K562 (cell line): ENCODE data around the gene ART1. TPM values are rescaled to one million over a fixed set of nuclear protein-coding genes. Genes with fewer than 3 reads are reported as not detected.

ENCODE experiments used
- CHD4 ChIP-seq: fragments of 200-600 bp; sonication (generic); IDR thresholded peaks from 3 replicates; pipeline ENCODE4 v1.6.1; 2012; ENCODE audit warnings: low read depth, mild to moderate bottlenecking, mixed read lengths, low read length, inconsistent platforms; ENCODE audit not compliant: insufficient read depth, insufficient replicate concordance, poor library complexity, severe bottlenecking
- EHMT2 ChIP-seq: fragments of 450-650 bp; IDR thresholded peaks from 2 replicates; pipeline ENCODE4 v1.6.1; 2018; ENCODE audit warnings: antibody characterized with exemption
- HMG20B ChIP-seq: fragments of 250-450 bp; sonication (Bioruptor Pico); IDR thresholded peaks from 2 replicates; pipeline ENCODE4 v1.5.0; 2021; ENCODE audit warnings: mild to moderate bottlenecking
- LEF1 ChIP-seq: fragments of 450-650 bp; IDR thresholded peaks from 2 replicates; pipeline ENCODE4 v1.6.1; 2016; ENCODE audit warnings: mild to moderate bottlenecking
- MAFK ChIP-seq: IDR thresholded peaks from 2 replicates; pipeline ENCODE4 v1.6.1; 2011; ENCODE audit warnings: low read length, improper control_type of control experiment
- PHF8 ChIP-seq: fragments of 200-600 bp; sonication (generic); IDR thresholded peaks from 2 replicates; pipeline ENCODE4 v1.6.1; 2012; ENCODE audit warnings: mixed run types, mild to moderate bottlenecking, inconsistent platforms, low read length, moderate library complexity, borderline replicate concordance
- POU5F1 ChIP-seq: fragments of 150-350 bp; IDR thresholded peaks from 2 replicates; pipeline ENCODE4 v1.6.1; 2014; ENCODE audit warnings: borderline replicate concordance, low read length, low read depth, mild to moderate bottlenecking; ENCODE audit not compliant: partially characterized antibody
- RHOXF2B ChIP-seq: fragments of 250-450 bp; sonication (Bioruptor Pico); conservative IDR thresholded peaks from 2 replicates; pipeline ENCODE4 v1.5.1; 2021
- SP2 ChIP-seq: IDR thresholded peaks from 2 replicates; pipeline ENCODE4 v1.6.1; 2011; ENCODE audit warnings: mild to moderate bottlenecking, low read depth, low read length, moderate library complexity; ENCODE audit not compliant: poor library complexity, severe bottlenecking; ENCODE audit errors: extremely low read depth
- ZNF124 ChIP-seq: sonication (generic); formaldehyde crosslinking; IDR thresholded peaks from 2 replicates; pipeline ENCODE4 v1.8.1; 2022; ENCODE audit warnings: missing genetic modification reagents
- ZNF140 ChIP-seq: fragments of 250-450 bp; sonication (Bioruptor Pico); IDR thresholded peaks from 2 replicates; pipeline ENCODE4 v1.8.0; 2021; ENCODE audit warnings: moderate library complexity, mild to moderate bottlenecking, inconsistent platforms
- ZNF316 ChIP-seq: fragments of 450-650 bp; IDR thresholded peaks from 2 replicates; pipeline ENCODE4 v1.6.1; 2016
- ZNF436 ChIP-seq: fragments of 250-450, 450-650 bp; sonication (Bioruptor Pico); formaldehyde crosslinking; IDR thresholded peaks from 2 replicates; pipeline ENCODE4 v1.7.0; 2020; ENCODE audit warnings: mild to moderate bottlenecking
- polyA plus RNA-seq, 8 experiments: library from polyadenylated mRNA; depleted of rRNA in 4 of 8; stranded (reverse) in 5 of 8; unstranded in 3 of 8; fragments of >200 nt; fragmentation: Nextera tagmentation in 2 of 8; fragmentation: Illumina TruSeq in 1 of 8; extraction: Ambion mirVana in 2 of 8; extraction: Trizol in 1 of 8; gene quantifications; 2 replicates each; pipeline versions ENCODE4 v1.2.1 to v1.2.3, GENCODE V29; 2011 to 2014; ENCODE audit warnings: inconsistent platforms in 1 of 8, missing spikeins in 1 of 8
- total RNA-seq, 7 experiments: library from RNA; depleted of rRNA in 6 of 7; stranded (reverse); fragments of >200 nt in 6 of 7; fragmentation: Illumina TruSeq in 2 of 7; extraction: Trizol in 2 of 7; gene quantifications; 2 replicates each; pipeline versions ENCODE4 v1.2.1 to v1.2.3, GENCODE V29; 2011 to 2021; ENCODE audit warnings: low replicate concordance in 1 of 7
- TF ChIP-seq, protein P1 (sequence below): fragments of 250-450 bp; sonication (Bioruptor Pico); IDR thresholded peaks from 2 replicates; pipeline ENCODE4 v1.5.1; 2021; ENCODE audit warnings: mild to moderate bottlenecking
- TF ChIP-seq, protein P2 (sequence below), 2 experiments: fragments of 450-650 bp in 1 of 2; IDR thresholded peaks; 2 replicates each; pipeline ENCODE4 v1.6.1; 2011 to 2017; ENCODE audit warnings: low read depth in 2 of 2, antibody characterized with exemption in 1 of 2, borderline replicate concordance in 1 of 2, low read length in 1 of 2, mild to moderate bottlenecking in 1 of 2, mixed read lengths in 1 of 2; ENCODE audit not compliant: control insufficient read depth in 1 of 2
- TF ChIP-seq, protein P3 (sequence below): sonication (generic); formaldehyde crosslinking; IDR thresholded peaks from 2 replicates; pipeline ENCODE4 v1.8.1; 2023; ENCODE audit warnings: mild to moderate bottlenecking, missing genetic modification reagents
- TF ChIP-seq, protein P4 (sequence below): fragments of 250-450 bp; sonication (Bioruptor Pico); IDR thresholded peaks from 2 replicates; pipeline ENCODE4 v1.8.0; 2021; ENCODE audit warnings: moderate library complexity, mild to moderate bottlenecking, inconsistent platforms

Gene ART1
- total and polyA plus RNA-seq, 9 of the 15 experiments (the other 6 are each of a cell fraction or from before 2014, with no cell fraction given): not detected

DNA sequence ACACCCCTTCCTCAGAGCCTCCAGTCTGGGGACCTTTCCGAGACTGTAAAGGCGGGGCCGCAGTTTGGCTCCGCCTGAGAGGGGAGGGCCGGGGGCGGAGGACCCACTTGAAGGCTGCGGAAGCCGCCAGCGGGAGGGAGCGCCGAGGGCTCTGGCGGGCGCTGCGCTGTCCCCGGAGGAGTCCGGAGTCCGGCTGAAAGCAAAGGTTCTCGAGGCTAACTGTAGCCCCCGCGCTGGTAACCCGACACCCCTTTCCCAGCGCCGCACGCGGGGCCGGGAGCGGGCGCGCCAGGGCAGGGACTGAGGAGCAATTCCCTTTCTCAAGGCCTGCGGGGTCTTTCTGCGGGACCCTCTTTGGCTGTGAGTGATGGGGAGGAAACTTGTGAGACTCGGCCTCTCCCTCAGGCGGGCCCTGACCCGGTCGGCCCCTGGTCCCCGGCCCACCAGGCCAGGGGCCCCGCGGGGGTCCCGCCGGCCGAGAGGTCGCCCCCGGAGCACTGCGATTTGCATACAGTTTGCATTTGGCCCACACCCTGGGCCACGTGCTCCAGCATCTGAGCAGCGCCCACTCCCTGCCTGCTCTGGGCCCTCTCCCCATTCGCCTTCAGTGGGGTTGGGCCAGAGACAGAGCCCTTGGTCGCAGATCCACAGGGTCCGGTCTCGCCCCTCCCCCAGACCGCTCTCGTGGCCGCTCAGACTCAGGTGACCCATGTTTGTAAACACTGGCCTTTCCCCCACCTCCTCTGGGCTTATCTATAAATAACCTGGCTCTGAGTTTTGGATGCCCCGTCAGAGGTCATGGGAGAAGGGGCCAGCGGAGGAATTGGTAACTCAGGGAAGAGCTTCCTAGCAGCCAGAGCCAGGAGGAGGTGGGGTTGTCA, 2.6 kb upstream of the ART1 start (continued):
- TF ChIP-seq, protein P1, sequence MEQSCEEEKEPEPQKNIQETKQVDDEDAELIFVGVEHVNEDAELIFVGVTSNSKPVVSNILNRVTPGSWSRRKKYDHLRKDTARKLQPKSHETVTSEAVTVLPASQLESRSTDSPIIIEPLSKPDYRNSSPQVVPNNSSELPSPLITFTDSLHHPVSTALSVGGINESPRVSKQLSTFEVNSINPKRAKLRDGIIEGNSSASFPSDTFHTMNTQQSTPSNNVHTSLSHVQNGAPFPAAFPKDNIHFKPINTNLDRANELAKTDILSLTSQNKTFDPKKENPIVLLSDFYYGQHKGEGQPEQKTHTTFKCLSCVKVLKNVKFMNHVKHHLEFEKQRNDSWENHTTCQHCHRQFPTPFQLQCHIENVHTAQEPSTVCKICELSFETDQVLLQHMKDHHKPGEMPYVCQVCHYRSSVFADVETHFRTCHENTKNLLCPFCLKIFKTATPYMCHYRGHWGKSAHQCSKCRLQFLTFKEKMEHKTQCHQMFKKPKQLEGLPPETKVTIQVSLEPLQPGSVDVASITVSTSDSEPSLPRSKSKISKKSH (CRISPR knock-in tag): no peak
- TF ChIP-seq EHMT2 (no peak), ZNF436 (CRISPR knock-in tag) (no peak), LEF1 (peak; percentile 37), ZNF316 (no peak), ZNF124 (CRISPR knock-in tag) (no peak), CHD4 (no peak), HMG20B (no peak), RHOXF2B (CRISPR knock-in tag) (no peak), POU5F1 (no peak), MAFK (no peak), SP2 (no peak), ZNF140 (CRISPR knock-in tag) (no peak), PHF8 (peak; percentile 46; the same call in 1 of the 2 replicates)
- TF ChIP-seq, protein P2, sequence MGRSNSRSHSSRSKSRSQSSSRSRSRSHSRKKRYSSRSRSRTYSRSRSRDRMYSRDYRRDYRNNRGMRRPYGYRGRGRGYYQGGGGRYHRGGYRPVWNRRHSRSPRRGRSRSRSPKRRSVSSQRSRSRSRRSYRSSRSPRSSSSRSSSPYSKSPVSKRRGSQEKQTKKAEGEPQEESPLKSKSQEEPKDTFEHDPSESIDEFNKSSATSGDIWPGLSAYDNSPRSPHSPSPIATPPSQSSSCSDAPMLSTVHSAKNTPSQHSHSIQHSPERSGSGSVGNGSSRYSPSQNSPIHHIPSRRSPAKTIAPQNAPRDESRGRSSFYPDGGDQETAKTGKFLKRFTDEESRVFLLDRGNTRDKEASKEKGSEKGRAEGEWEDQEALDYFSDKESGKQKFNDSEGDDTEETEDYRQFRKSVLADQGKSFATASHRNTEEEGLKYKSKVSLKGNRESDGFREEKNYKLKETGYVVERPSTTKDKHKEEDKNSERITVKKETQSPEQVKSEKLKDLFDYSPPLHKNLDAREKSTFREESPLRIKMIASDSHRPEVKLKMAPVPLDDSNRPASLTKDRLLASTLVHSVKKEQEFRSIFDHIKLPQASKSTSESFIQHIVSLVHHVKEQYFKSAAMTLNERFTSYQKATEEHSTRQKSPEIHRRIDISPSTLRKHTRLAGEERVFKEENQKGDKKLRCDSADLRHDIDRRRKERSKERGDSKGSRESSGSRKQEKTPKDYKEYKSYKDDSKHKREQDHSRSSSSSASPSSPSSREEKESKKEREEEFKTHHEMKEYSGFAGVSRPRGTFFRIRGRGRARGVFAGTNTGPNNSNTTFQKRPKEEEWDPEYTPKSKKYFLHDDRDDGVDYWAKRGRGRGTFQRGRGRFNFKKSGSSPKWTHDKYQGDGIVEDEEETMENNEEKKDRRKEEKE (IDR thresholded peaks at IDR 0.05; ENCODE audit: borderline replicate concordance in 1 of 2, control insufficient read depth in 1 of 2, low read depth in 2 of 2, low read length in 1 of 2): no peak
- TF ChIP-seq, protein P3, sequence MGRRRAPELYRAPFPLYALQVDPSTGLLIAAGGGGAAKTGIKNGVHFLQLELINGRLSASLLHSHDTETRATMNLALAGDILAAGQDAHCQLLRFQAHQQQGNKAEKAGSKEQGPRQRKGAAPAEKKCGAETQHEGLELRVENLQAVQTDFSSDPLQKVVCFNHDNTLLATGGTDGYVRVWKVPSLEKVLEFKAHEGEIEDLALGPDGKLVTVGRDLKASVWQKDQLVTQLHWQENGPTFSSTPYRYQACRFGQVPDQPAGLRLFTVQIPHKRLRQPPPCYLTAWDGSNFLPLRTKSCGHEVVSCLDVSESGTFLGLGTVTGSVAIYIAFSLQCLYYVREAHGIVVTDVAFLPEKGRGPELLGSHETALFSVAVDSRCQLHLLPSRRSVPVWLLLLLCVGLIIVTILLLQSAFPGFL: no peak
- TF ChIP-seq, protein P4, sequence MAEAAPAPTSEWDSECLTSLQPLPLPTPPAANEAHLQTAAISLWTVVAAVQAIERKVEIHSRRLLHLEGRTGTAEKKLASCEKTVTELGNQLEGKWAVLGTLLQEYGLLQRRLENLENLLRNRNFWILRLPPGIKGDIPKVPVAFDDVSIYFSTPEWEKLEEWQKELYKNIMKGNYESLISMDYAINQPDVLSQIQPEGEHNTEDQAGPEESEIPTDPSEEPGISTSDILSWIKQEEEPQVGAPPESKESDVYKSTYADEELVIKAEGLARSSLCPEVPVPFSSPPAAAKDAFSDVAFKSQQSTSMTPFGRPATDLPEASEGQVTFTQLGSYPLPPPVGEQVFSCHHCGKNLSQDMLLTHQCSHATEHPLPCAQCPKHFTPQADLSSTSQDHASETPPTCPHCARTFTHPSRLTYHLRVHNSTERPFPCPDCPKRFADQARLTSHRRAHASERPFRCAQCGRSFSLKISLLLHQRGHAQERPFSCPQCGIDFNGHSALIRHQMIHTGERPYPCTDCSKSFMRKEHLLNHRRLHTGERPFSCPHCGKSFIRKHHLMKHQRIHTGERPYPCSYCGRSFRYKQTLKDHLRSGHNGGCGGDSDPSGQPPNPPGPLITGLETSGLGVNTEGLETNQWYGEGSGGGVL (CRISPR knock-in tag): no peak
